Stimulated activated CD4-positive, alpha-beta T cell treated with anti-CD3 and anti-CD28 coated beads, Interleukin-15, amount 100 ng/mL, for 1 hour (primary cell): ENCODE measurements around the gene AKAP14.
"Not testable (repeated sequence)": the region's sequence is repeated elsewhere in the genome, so short reads cannot be mapped to it uniquely, and the experiment has no call there.

Experiments used
- DNase-seq, 2 donors: peaks; one replicate each; pipeline ENCODE4 v3.0.0-alpha.2; 2020; ENCODE audit warnings: low read depth in 1 of 2, low spot score in 1 of 2

AKAP14 gene

GRCh38 chrX:119895843-119896326, at the start of gene AKAP14:
Gene AKAP14 (plus strand): TSS chrX:119895893. CDS start chrX:119903224, 7,331 bp downstream.
- no peak for DNase-seq

- DNase-seq, result peak; percentile 76 to 83
Observed at GRCh38 chrX:119852382-119853353, 43.0 kb upstream of the AKAP14 start, which contains the start of gene UPF3B. Gene UPF3B (minus strand): TSS chrX:119852963. CDS start chrX:119852928, 35 bp downstream.

GRCh38 chrX:119853444-119853843, 42.2 kb upstream of the AKAP14 start:
- no peak for DNase-seq

- DNase-seq, result no peak
Observed at GRCh38 chrX:119870626-119871131, 25.0 kb upstream of the AKAP14 start.

- DNase-seq, result no peak
Observed at GRCh38 chrX:119871245-119871598, 24.5 kb upstream of the AKAP14 start.

- peak; percentile 68 to 74 for DNase-seq
Observed at GRCh38 chrX:119871599-119872395, 23.9 kb upstream of the AKAP14 start, which contains the start of the genes NDUFA1 and RNF113A. Gene NDUFA1 (plus strand): TSS chrX:119871832. CDS start chrX:119871912, 80 bp downstream. Gene RNF113A (minus strand): TSS chrX:119871733. CDS start chrX:119871613, 120 bp downstream.

GRCh38 chrX:119878740-119879139, 17.0 kb upstream of the AKAP14 start:
- no peak for DNase-seq

GRCh38 chrX:119880076-119880475, 15.6 kb upstream of the AKAP14 start:
- no peak for DNase-seq

GRCh38 chrX:119880552-119881437, 14.9 kb upstream of the AKAP14 start:
- no peak for DNase-seq

GRCh38 chrX:119885554-119886428, 9.9 kb upstream of the AKAP14 start:
- no peak for DNase-seq

- DNase-seq, result peak in 1 of 2 donors; percentile 28
Observed at GRCh38 chrX:119887721-119888425, 7.8 kb upstream of the AKAP14 start.

GRCh38 chrX:119890626-119891025, 5.1 kb upstream of the AKAP14 start:
- not testable (repeated sequence) for DNase-seq

- not testable (repeated sequence) for DNase-seq
Observed at GRCh38 chrX:119891961-119892692, 3.6 kb upstream of the AKAP14 start.

- no peak for DNase-seq
Observed at GRCh38 chrX:119899125-119899524, 3.4 kb downstream of the AKAP14 start.

GRCh38 chrX:119900976-119901375, 5.3 kb downstream of the AKAP14 start:
- DNase-seq, result no peak

GRCh38 chrX:119916310-119916709, 20.6 kb downstream of the AKAP14 start:
- DNase-seq, result no peak

- no peak for DNase-seq
Observed at GRCh38 chrX:119917877-119918276, 22.2 kb downstream of the AKAP14 start.
